Measurements from ENCODE around the gene GNAO1. TPM values are rescaled to one million over a fixed set of nuclear protein-coding genes. Genes with fewer than 3 reads are reported as not detected.

GNAO1 gene
- total and polyA plus RNA-seq, 9 of the 15 experiments (the other 6 are each of a cell fraction or from before 2014, with no cell fraction given), result 0.07 to 0.42 (median 0.08) TPM; not detected in 5

GRCh38 chr16:56246051-56246817 is 54.9 kb downstream of the GNAO1 start (continued):
- TF ChIP-seq GTF3C2 (IDR thresholded peaks at IDR 0.05; ENCODE audit: borderline replicate concordance, extremely low read depth, insufficient read length), result no peak
- no peak for TF ChIP-seq ZNF316 (IDR thresholded peaks at IDR 0.05)
- peak; percentile 83 for TF ChIP-seq L3MBTL2 (IDR thresholded peaks at IDR 0.05)
- TF ChIP-seq, protein P1, sequence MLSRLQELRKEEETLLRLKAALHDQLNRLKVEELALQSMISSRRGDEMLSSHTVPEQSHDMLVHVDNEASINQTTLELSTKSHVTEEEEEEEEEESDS (CRISPR knock-in tag; IDR thresholded peaks at IDR 0.05), result no peak
- no peak for TF ChIP-seq ZNF551 (CRISPR knock-in tag; IDR thresholded peaks at IDR 0.05)
- no peak for TF ChIP-seq ERF (CRISPR knock-in tag; IDR thresholded peaks at IDR 0.05)
- no peak for TF ChIP-seq BRD9 (IDR thresholded peaks at IDR 0.05; ENCODE audit: low read depth, partially characterized antibody)
- peak; percentile 64; the same call in 1 of the 2 replicates for TF ChIP-seq SPI1 (IDR thresholded peaks at IDR 0.05; ENCODE audit: borderline replicate concordance, low read depth, low read length)
- no peak for TF ChIP-seq FOXM1 (IDR thresholded peaks at IDR 0.05; ENCODE audit: low read depth)
- TF ChIP-seq FOXM1 (CRISPR knock-in tag; IDR thresholded peaks at IDR 0.05; ENCODE audit: low read depth), result no peak
- TF ChIP-seq THRB (CRISPR knock-in tag; conservative IDR thresholded peaks at IDR 0.05), result no peak
- peak in 1 of 2 experiments; percentile 9; a peak in 1 of 4 replicates for TF ChIP-seq RCOR1 (IDR thresholded peaks at IDR 0.05; ENCODE audit: borderline replicate concordance in 1 of 2, low read depth in 2 of 2, low read length in 2 of 2)
- TF ChIP-seq ZEB2 (IDR thresholded peaks at IDR 0.05), result no peak
- TF ChIP-seq, protein P2, sequence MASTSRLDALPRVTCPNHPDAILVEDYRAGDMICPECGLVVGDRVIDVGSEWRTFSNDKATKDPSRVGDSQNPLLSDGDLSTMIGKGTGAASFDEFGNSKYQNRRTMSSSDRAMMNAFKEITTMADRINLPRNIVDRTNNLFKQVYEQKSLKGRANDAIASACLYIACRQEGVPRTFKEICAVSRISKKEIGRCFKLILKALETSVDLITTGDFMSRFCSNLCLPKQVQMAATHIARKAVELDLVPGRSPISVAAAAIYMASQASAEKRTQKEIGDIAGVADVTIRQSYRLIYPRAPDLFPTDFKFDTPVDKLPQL (IDR thresholded peaks at IDR 0.05; ENCODE audit: extremely low read depth, insufficient read length), result no peak
- TF ChIP-seq TCF7L2 (IDR thresholded peaks at IDR 0.05; ENCODE audit: low read depth, low read length), result no peak
- no peak for TF ChIP-seq NR2C2 (CRISPR knock-in tag; IDR thresholded peaks at IDR 0.05)
- peak; percentile 56; the same call in 1 of the 2 replicates for TF ChIP-seq NR2C2 (tag; IDR thresholded peaks at IDR 0.05)
- no peak for TF ChIP-seq SREBF2 (CRISPR knock-in tag; IDR thresholded peaks at IDR 0.05)
- TF ChIP-seq ZNF707 (CRISPR knock-in tag; conservative IDR thresholded peaks at IDR 0.05), result no peak
- TF ChIP-seq MTA2 (IDR thresholded peaks at IDR 0.05; ENCODE audit: low read depth), result no peak
- peak; percentile 39; the same call in 1 of the 2 replicates for TF ChIP-seq SMARCE1 (IDR thresholded peaks at IDR 0.05)
- no peak for TF ChIP-seq HOXB6 (CRISPR knock-in tag; IDR thresholded peaks at IDR 0.05; ENCODE audit: borderline replicate concordance)
- no peak for TF ChIP-seq NFE2L1 (tag; IDR thresholded peaks at IDR 0.05; ENCODE audit: borderline replicate concordance, low read depth)
